Memory B cell (primary cell): Measurements from ENCODE around the gene HOXA6.
A peak's percentile ranks its signal among the peaks of the same experiment; 100 is the strongest.

Experiments used
- ATAC-seq: fragments of 150-1000 bp; cut with Tn5 transposase; 2 replicates; pipeline ENCODE4 v1.10.0; 2021; ENCODE audit warnings: low read depth, mild to moderate bottlenecking, moderate library complexity
- DNase-seq, 2 donors: peaks; one replicate each; pipeline ENCODE4 v3.0.0; 2022; ENCODE audit warnings: low spot score in 2 of 2
- H3K27ac Mint-ChIP-seq: one replicate; pipeline ENCODE4 v1.8.0; 2022; ENCODE audit warnings: mild to moderate bottlenecking, moderate library complexity, mixed read lengths
- H3K27me3 Mint-ChIP-seq: one replicate; pipeline ENCODE4 v1.8.0; 2022; ENCODE audit warnings: mixed read lengths
- H3K36me3 Mint-ChIP-seq: one replicate; pipeline ENCODE4 v1.8.0; 2022; ENCODE audit warnings: mild to moderate bottlenecking, mixed read lengths
- H3K4me1 Mint-ChIP-seq: one replicate; pipeline ENCODE4 v1.8.0; 2022; ENCODE audit warnings: mixed read lengths
- H3K4me3 Mint-ChIP-seq: one replicate; pipeline ENCODE4 v1.8.0; 2022; ENCODE audit warnings: mild to moderate bottlenecking, moderate library complexity, mixed read lengths
- H3K9me3 Mint-ChIP-seq: one replicate; pipeline ENCODE4 v1.8.0; 2022; ENCODE audit warnings: mixed read lengths

HOXA6 gene

GRCh38 chr7:27101171-27101956 lies 46.2 kb downstream of the HOXA6 start:
- Mint-ChIP-seq H3K27me3 (peaks cover 22% of the 10 kb centered on the region), H3K36me3 (peaks cover 11% of the 10 kb centered on the region), H3K4me1 (peaks cover 20% of the 10 kb centered on the region), H3K9me3 (no peaks in the 10 kb centered on the region), H3K27ac (no peak overlapping the region), H3K4me3 (no peak overlapping the region)
- DNase-seq (no peak), ATAC-seq (no peak)

DNA sequence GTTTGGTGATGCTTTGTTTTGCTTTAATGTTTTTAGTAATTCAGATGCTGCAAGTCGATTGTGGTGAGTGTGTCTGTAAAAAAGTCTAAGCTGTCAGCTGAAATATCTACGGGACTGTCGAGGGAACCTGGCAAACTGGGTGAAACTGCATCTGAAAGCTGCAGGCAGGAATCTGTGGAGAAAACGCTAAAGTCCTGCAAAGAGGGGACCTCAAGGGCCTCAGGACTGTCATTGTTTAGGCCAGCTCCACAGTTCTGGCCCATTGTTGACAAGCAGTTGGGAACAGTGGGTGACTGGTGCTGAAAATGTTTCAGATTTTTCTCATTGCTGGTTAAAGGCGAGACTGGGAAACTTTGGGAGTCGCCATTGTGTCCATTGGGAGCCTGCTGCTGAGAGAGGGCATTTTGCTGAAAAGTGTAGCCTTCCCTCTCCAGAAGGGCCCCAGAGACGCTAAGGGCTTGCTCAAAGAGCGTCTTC lies 46.8 kb downstream of the HOXA6 start:
- Mint-ChIP-seq H3K4me3 (no peak overlapping the region), H3K4me1 (peaks cover 20% of the 10 kb centered on the region), H3K27ac (no peak overlapping the region), H3K36me3 (peaks cover 11% of the 10 kb centered on the region), H3K27me3 (peaks cover 22% of the 10 kb centered on the region), H3K9me3 (no peaks in the 10 kb centered on the region)
- ATAC-seq (no peak), DNase-seq (no peak)

- Mint-ChIP-seq H3K27ac (no peak overlapping the region), H3K4me1 (peaks cover 27% of the 10 kb centered on the region), H3K36me3 (peaks cover 11% of the 10 kb centered on the region), H3K9me3 (no peaks in the 10 kb centered on the region), H3K27me3 (peaks cover 24% of the 10 kb centered on the region), H3K4me3 (no peak overlapping the region)
- ATAC-seq (no peak), DNase-seq (no peak)
Measured at GRCh38 chr7:27099453-27100370, 47.9 kb downstream of the HOXA6 start.

DNA sequence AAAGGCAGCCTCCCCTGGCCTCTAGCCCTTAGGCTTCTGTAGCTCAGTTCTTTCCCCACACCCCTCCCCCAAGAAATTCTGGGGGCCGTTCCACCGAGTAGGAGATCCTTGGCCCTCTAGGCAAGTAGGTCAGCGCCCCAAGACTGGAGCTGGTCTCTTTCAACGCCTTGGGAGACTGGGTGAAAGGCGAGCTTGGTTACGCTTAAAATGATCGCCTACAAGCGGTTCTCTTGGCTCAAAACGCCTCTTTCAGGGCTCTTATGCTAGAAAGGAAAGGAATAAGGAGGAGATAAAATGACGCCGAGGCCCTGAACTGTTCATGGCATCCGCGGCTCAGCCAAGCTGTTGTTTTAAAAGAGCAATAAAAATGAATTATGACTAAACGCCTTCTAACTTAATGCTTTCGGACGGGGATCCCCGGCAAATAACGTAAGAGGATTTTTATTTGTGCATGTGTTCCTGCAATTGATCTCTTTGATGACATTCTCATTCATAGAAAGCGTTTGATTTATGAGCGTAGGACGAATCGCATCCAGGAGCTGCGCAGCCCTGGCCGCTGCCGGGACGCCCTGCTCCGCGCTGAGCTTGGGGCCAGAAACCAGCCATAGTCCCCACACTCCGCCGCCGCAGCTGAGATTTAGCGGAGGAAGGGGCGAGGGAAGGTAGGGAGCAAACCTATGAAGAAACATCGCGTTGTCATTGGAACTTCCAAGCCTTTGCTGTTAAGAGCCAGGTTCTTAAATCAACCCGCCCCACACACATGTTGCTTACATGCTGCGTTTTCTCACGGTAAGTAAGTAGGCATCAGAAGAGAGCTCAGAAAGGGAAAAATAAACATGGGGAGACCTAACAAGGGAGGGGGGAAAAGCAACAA lies 48.8 kb downstream of the HOXA6 start:
- Mint-ChIP-seq H3K9me3 (no peaks in the 10 kb centered on the region), H3K27me3 (peaks cover 21% of the 10 kb centered on the region), H3K4me3 (no peak overlapping the region), H3K36me3 (peaks cover 11% of the 10 kb centered on the region), H3K27ac (no peak overlapping the region), H3K4me1 (peaks cover 27% of the 10 kb centered on the region)
- no peak for ATAC-seq
- DNase-seq: no peak

DNA sequence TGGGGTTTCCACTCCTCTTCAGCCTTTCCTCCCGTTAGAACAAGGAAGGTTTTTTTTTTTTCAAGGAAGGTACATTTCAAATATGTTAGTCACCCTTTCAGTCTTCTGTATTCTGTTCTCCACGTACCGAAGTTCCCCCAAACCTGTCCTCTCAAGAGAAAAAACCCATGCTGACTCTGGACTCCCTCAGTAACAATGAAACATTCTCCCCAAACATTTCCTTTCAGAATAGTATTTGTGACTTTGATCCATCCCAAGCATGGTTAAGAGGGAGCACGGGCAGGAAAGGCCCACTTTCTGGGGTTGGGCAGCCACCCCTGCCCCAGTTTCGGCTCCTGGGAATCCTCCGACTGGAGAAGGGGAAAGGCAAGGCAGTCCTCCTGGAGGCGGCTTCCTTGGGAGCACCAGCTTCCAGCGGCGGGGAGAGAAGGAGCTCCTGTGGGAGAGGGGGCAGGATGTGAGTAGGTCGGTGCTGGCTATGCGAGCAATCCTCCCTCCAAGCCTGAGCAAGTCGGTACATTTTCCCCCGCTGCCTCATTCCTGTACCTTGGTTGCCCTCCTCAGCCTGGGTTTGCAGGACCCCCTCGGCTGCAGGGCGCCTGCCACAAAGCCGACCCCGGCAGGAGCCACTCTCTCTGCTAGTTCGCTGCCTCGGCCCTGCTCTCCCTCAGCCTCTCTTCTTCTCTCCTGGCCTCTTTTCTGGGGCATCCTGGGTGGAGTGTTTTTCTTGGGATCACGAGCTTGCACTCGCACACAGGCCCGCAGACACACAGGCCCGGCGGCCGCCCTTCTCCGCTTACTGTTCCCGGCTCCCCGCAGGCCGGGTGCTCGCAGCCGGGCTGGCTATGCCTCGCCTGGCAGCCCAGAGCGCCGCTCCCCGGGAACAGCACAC lies 49.6 kb downstream of the HOXA6 start:
- Mint-ChIP-seq H3K4me1 (peaks cover 24% of the 10 kb centered on the region), H3K27ac (no peak overlapping the region), H3K4me3 (peak overlapping the region; percentile 90), H3K36me3 (peaks cover 11% of the 10 kb centered on the region), H3K9me3 (no peaks in the 10 kb centered on the region), H3K27me3 (peaks cover 18% of the 10 kb centered on the region)
- no peak for DNase-seq
- no peak for ATAC-seq

GRCh38 chr7:27096768-27097514 lies 50.6 kb downstream of the HOXA6 start:
- no peaks in the 10 kb centered on the region for H3K9me3 Mint-ChIP-seq
- DNase-seq: no peak
- peaks cover 11% of the 10 kb centered on the region for H3K36me3 Mint-ChIP-seq
- peak overlapping the region; percentile 90 for H3K4me3 Mint-ChIP-seq
- peaks cover 16% of the 10 kb centered on the region for H3K27me3 Mint-ChIP-seq
- H3K27ac Mint-ChIP-seq: peak overlapping the region; percentile 52
- ATAC-seq: no peak
- H3K4me1 Mint-ChIP-seq: peaks cover 19% of the 10 kb centered on the region

GRCh38 chr7:27095897-27096767 lies 51.4 kb downstream of the HOXA6 start, which contains the start of gene HOXA1:
TSS of gene HOXA1 (minus strand) at chr7:27096000. CDS start at chr7:27095912, 88 bp downstream.
- H3K27ac Mint-ChIP-seq: peak within 1 kb of the TSS; percentile 52

More at GRCh38 chr7:27095897-27096767, 51.4 kb downstream of the HOXA6 start, which contains the start of gene HOXA1:
- DNase-seq (peak; percentile 57 to 63), ATAC-seq (peak; percentile 89)
- no peaks in the 10 kb centered on the region for H3K9me3 Mint-ChIP-seq
- peak within 1 kb of the TSS; percentile 90 for H3K4me3 Mint-ChIP-seq
- H3K27me3 Mint-ChIP-seq: peaks cover 13% of the 10 kb centered on the region
- peaks cover 15% of the 10 kb centered on the region for H3K4me1 Mint-ChIP-seq
- peaks cover 9% of the 10 kb centered on the region for H3K36me3 Mint-ChIP-seq
